Muscle layer of colon (tissue), 2 donors: ENCODE results near the gene UGT1A1.

Source experiments
- H3K27ac ChIP-seq: one replicate; pipeline ENCODE4 v1.7.0; 2013; ENCODE audit warnings: low read depth, mild to moderate bottlenecking, low read length, moderate library complexity
- H3K27me3 ChIP-seq, 2 donors: one replicate each; pipeline ENCODE4 v1.7.0; 2013; ENCODE audit warnings: low read length in 2 of 2, mild to moderate bottlenecking in 2 of 2; ENCODE audit not compliant: insufficient read depth in 2 of 2, control insufficient read depth in 1 of 2
- H3K36me3 ChIP-seq: one replicate; pipeline ENCODE4 v1.7.0; 2013; ENCODE audit warnings: mild to moderate bottlenecking, low read length; ENCODE audit not compliant: insufficient read depth
- H3K4me1 ChIP-seq: one replicate; pipeline ENCODE4 v1.7.0; 2013; ENCODE audit warnings: mild to moderate bottlenecking, low read length; ENCODE audit not compliant: insufficient read depth
- H3K4me3 ChIP-seq, 2 donors: one replicate each; pipeline ENCODE4 v1.7.0; 2013; ENCODE audit warnings: low read length in 2 of 2, low read depth in 1 of 2, mild to moderate bottlenecking in 1 of 2, moderate library complexity in 1 of 2
- H3K9ac ChIP-seq: one replicate; pipeline ENCODE4 v1.7.0; 2013; ENCODE audit warnings: low read length
- H3K9me3 ChIP-seq: one replicate; pipeline ENCODE4 v1.7.0; 2013; ENCODE audit warnings: mild to moderate bottlenecking, low read length
- donor health status: abdominal sarcoma.
- donor health status: Adenocarcinoma of cecum.

The UGT1A1 gene

GRCh38 chr2:233820774-233821105, 60.7 kb downstream of the UGT1A1 start:
- H3K4me1 ChIP-seq, result no peaks in the 10 kb centered on the region
- H3K4me3 ChIP-seq, result no peak overlapping the region
- H3K9ac ChIP-seq, result no peak overlapping the region
- no peaks in the 10 kb centered on the region for H3K9me3 ChIP-seq
- no peak overlapping the region for H3K27ac ChIP-seq
- H3K36me3 ChIP-seq, result no peaks in the 10 kb centered on the region
- H3K27me3 ChIP-seq, result no peaks in the 10 kb centered on the region

GRCh38 chr2:233821196-233821595, 61.1 kb downstream of the UGT1A1 start:
- Histone ChIP-seq H3K27me3 (no peaks in the 10 kb centered on the region), H3K9ac (no peak overlapping the region), H3K4me3 (no peak overlapping the region), H3K4me1 (no peaks in the 10 kb centered on the region), H3K27ac (no peak overlapping the region), H3K9me3 (no peaks in the 10 kb centered on the region), H3K36me3 (no peaks in the 10 kb centered on the region)

- no peaks in the 10 kb centered on the region for H3K4me1 ChIP-seq
- no peaks in the 10 kb centered on the region for H3K27me3 ChIP-seq
- H3K9me3 ChIP-seq, result no peaks in the 10 kb centered on the region
- no peak overlapping the region for H3K9ac ChIP-seq
- no peak overlapping the region for H3K27ac ChIP-seq
- no peak overlapping the region for H3K4me3 ChIP-seq
- no peaks in the 10 kb centered on the region for H3K36me3 ChIP-seq
Observed at GRCh38 chr2:233821709-233822100, 61.6 kb downstream of the UGT1A1 start.

GRCh38 chr2:233822101-233822771, 62.2 kb downstream of the UGT1A1 start:
- Histone ChIP-seq H3K36me3 (no peaks in the 10 kb centered on the region), H3K9me3 (no peaks in the 10 kb centered on the region), H3K4me1 (no peaks in the 10 kb centered on the region), H3K27me3 (no peaks in the 10 kb centered on the region), H3K4me3 (no peak overlapping the region), H3K9ac (no peak overlapping the region), H3K27ac (no peak overlapping the region)
